ENCODE data around the gene ATP4B. TPM values are rescaled to one million over a fixed set of nuclear protein-coding genes. Genes with fewer than 3 reads are reported as not detected.

ATP4B gene
- polyA plus RNA-seq, 1 of the 3 experiments (the other 2 are of a cell fraction): not detected

- H2AFZ ChIP-seq (ENCODE audit: low read depth): no peak overlapping the region
- peaks cover 9 to 15% of the 10 kb centered on the region in 2 experiments; a peak in 3 of 4 replicates for H3K4me1 ChIP-seq (ENCODE audit: control insufficient read depth in 1 of 2, insufficient read depth in 2 of 2, low read depth in 1 of 2, low read length in 1 of 2)
- peaks cover 20% of the 10 kb centered on the region for H3K79me2 ChIP-seq (ENCODE audit: insufficient read depth)
- TF ChIP-seq RXRA (IDR thresholded peaks at IDR 0.05; ENCODE audit: borderline replicate concordance, low read depth) (no peak), FOSL2 (IDR thresholded peaks at IDR 0.05; ENCODE audit: borderline replicate concordance, low read depth) (no peak), SIN3A (IDR thresholded peaks at IDR 0.05; ENCODE audit: borderline replicate concordance, low read depth, low read length) (no peak), GATA2 (CRISPR knock-in tag; IDR thresholded peaks at IDR 0.05) (no peak), EZH2phosphoT487 (IDR thresholded peaks at IDR 0.05; ENCODE audit: borderline replicate concordance, low read depth) (no peak), FOXM1 (IDR thresholded peaks at IDR 0.05; ENCODE audit: low read depth) (no peak), CTCF (IDR thresholded peaks at IDR 0.05) (no peak), USF2 (IDR thresholded peaks at IDR 0.05; ENCODE audit: borderline replicate concordance, low read depth, low read length) (no peak), TCF12 (IDR thresholded peaks at IDR 0.05) (no peak), YY1 (IDR thresholded peaks at IDR 0.05; ENCODE audit: low read depth) (no peak), POLR2AphosphoS5 (IDR thresholded peaks at IDR 0.05; ENCODE audit: low read depth, low read length) (no peak), JUND (IDR thresholded peaks at IDR 0.05) (no peak)
- no peaks in the 10 kb centered on the region for H3K27me3 ChIP-seq (ENCODE audit: insufficient read depth)
- POLR2A ChIA-PET: no interaction called here
- no peaks in the 10 kb centered on the region for H3K9me2 ChIP-seq
- peaks cover 17% of the 10 kb centered on the region for H3F3A ChIP-seq (replicated peaks; ENCODE audit: insufficient read depth)
- H3K4me3 ChIP-seq (ENCODE audit: low read depth in 2 of 2, low read length in 1 of 2): no peak overlapping the region
- no peak overlapping the region for H3K27ac ChIP-seq (ENCODE audit: low read depth in 2 of 2, low read length in 1 of 2)
- H3K36me3 ChIP-seq (replicated peaks in 1 of 2; ENCODE audit: control insufficient read depth in 1 of 2, insufficient read depth in 2 of 2, low read length in 1 of 2): peaks cover 4 to 8% of the 10 kb centered on the region in 2 experiments
- CTCF ChIA-PET: interaction anchor here (1.7 kb wide), 1 partner anchor 100 kb away, joined by 5 read pairs; no protein-coding TSS in a partner anchor
- DNase-seq: no peak
- H3K4me2 ChIP-seq: no peak overlapping the region
- no peaks in the 10 kb centered on the region for H3K9me3 ChIP-seq
- peaks cover 49% of the 10 kb centered on the region for H4K20me1 ChIP-seq (ENCODE audit: insufficient read depth)
- H3K9ac ChIP-seq: no peak overlapping the region
- 97% methylated on average over 6 of the region's 9 CpGs for WGBS (ENCODE audit: low lambda C conversion rate)
These were observed 33.8 kb downstream of the ATP4B start for GRCh38 chr13:113624235-113624587.

- peaks cover 17% of the 10 kb centered on the region for H3F3A ChIP-seq (replicated peaks; ENCODE audit: insufficient read depth)
- no peak overlapping the region for H3K9ac ChIP-seq
- TF ChIP-seq TAF1 (IDR thresholded peaks at IDR 0.05; ENCODE audit: borderline replicate concordance, low read depth, low read length) (no peak), POLR2AphosphoS5 (IDR thresholded peaks at IDR 0.05; ENCODE audit: low read depth, low read length) (no peak), MAX (IDR thresholded peaks at IDR 0.05; ENCODE audit: low read depth) (no peak), NFIC (IDR thresholded peaks at IDR 0.05; ENCODE audit: borderline replicate concordance) (no peak), ELF1 (IDR thresholded peaks at IDR 0.05) (no peak), EP300 (IDR thresholded peaks at IDR 0.05; ENCODE audit: borderline replicate concordance in 1 of 2, low read depth in 1 of 2, low read length in 1 of 2) (no peak), USF1 (IDR thresholded peaks at IDR 0.05; ENCODE audit: borderline replicate concordance, low read depth) (no peak)
- 100% methylated on average over 3 of the region's 20 CpGs for WGBS (ENCODE audit: low lambda C conversion rate)
- no peak overlapping the region for H3K4me3 ChIP-seq (ENCODE audit: low read depth in 2 of 2, low read length in 1 of 2)
- H3K9me2 ChIP-seq: no peaks in the 10 kb centered on the region
- CTCF ChIA-PET: interaction anchor here (1.7 kb wide), 1 partner anchor 101 kb away, joined by 5 read pairs; no protein-coding TSS in a partner anchor
- H3K9me3 ChIP-seq: no peaks in the 10 kb centered on the region
- H3K79me2 ChIP-seq (ENCODE audit: insufficient read depth): peaks cover 22% of the 10 kb centered on the region; the same call in 1 of the 2 replicates
- H3K4me2 ChIP-seq: no peak overlapping the region
- no peak overlapping the region for H3K27ac ChIP-seq (ENCODE audit: low read depth in 2 of 2, low read length in 1 of 2)
- peaks cover 4 to 8% of the 10 kb centered on the region in 2 experiments for H3K36me3 ChIP-seq (replicated peaks in 1 of 2; ENCODE audit: control insufficient read depth in 1 of 2, insufficient read depth in 2 of 2, low read length in 1 of 2)
- peaks cover 46% of the 10 kb centered on the region for H4K20me1 ChIP-seq (ENCODE audit: insufficient read depth)
- no peak overlapping the region for H2AFZ ChIP-seq (ENCODE audit: low read depth)
- H3K27me3 ChIP-seq (ENCODE audit: insufficient read depth): no peaks in the 10 kb centered on the region
- no peak for DNase-seq
- peaks cover 9 to 15% of the 10 kb centered on the region in 2 experiments; a peak in 3 of 4 replicates for H3K4me1 ChIP-seq (ENCODE audit: control insufficient read depth in 1 of 2, insufficient read depth in 2 of 2, low read depth in 1 of 2, low read length in 1 of 2)
- POLR2A ChIA-PET: no interaction called here
These were observed 34.3 kb downstream of the ATP4B start for GRCh38 chr13:113623491-113624234.
